OCI-LY7 (cell line): ENCODE results near the gene BFSP2. TPM values are rescaled to one million over a fixed set of nuclear protein-coding genes. Genes with fewer than 3 reads are reported as not detected.
"Not testable (repeated sequence)": the region's sequence is repeated elsewhere in the genome, so short reads cannot be mapped to it uniquely, and the experiment has no call there.

Source experiments
- BruUV-seq: library from RNA; stranded (reverse); fragments of 400-500 nt; replicated peaks from 2 replicates; lab custom pipeline; 2021; lab: Mats Ljungman, UMichigan
- CTCF ChIA-PET: fragments of 300-600 bp; sonication (Branson Sonifier 250); formaldehyde crosslinking; loops from one replicate; lab custom pipeline; 2022; ENCODE audit warnings: antibody characterized with exemption; ENCODE audit not compliant: unreplicated experiment; lab: Charles Lee
- POLR2A ChIA-PET: fragments of 300-600 bp; sonication (Branson Sonifier 250); formaldehyde crosslinking; loops from one replicate; lab custom pipeline; 2022; ENCODE audit warnings: antibody characterized with exemption; lab: Charles Lee
- DNase-seq: peaks from one replicate; pipeline ENCODE4 v3.0.0-alpha.2; 2015; ENCODE audit warnings: low spot score
- H2AFZ ChIP-seq: fragments of 200-600 bp; sonication (generic), shearing (Covaris generic); 2 replicates; pipeline ENCODE4 v1.6.1; 2014; ENCODE audit warnings: mild to moderate bottlenecking, antibody characterized with exemption, low read length, moderate library complexity
- H3K27ac ChIP-seq: fragments of 200-600 bp; sonication (generic); 2 replicates; pipeline ENCODE4 v1.5.1; 2014; ENCODE audit warnings: mixed run types, low read depth, mild to moderate bottlenecking, moderate library complexity, low read length, inconsistent platforms; ENCODE audit not compliant: poor library complexity, severe bottlenecking
- H3K36me3 ChIP-seq: fragments of 200-600 bp; sonication (generic); 2 replicates; pipeline ENCODE4 v1.6.1; 2014; ENCODE audit warnings: mild to moderate bottlenecking, antibody characterized with exemption, low read length, moderate library complexity, mixed read lengths; ENCODE audit not compliant: insufficient read depth
- H3K4me1 ChIP-seq: fragments of 200-600 bp; sonication (generic); 2 replicates; pipeline ENCODE4 v1.5.1; 2014; ENCODE audit warnings: mild to moderate bottlenecking, low read length; ENCODE audit not compliant: insufficient read depth, poor library complexity, severe bottlenecking
- H3K4me2 ChIP-seq: fragments of 200-600 bp; sonication (generic); 2 replicates; pipeline ENCODE4 v1.6.1; 2014; ENCODE audit warnings: mild to moderate bottlenecking, low read length
- H3K4me3 ChIP-seq: fragments of 200-600 bp; sonication (generic); 2 replicates; pipeline ENCODE4 v1.5.1; 2014; ENCODE audit warnings: mild to moderate bottlenecking, low read depth, low read length; ENCODE audit not compliant: poor library complexity, severe bottlenecking
- H3K79me2 ChIP-seq: fragments of 200-600 bp; sonication (generic); 2 replicates; pipeline ENCODE4 v1.6.1; 2016; ENCODE audit warnings: low read depth, mild to moderate bottlenecking, low read length, moderate library complexity, mixed read lengths; ENCODE audit not compliant: insufficient read depth
- H3K9me2 ChIP-seq: fragments of 200-600 bp; sonication (generic); 2 replicates; pipeline ENCODE4 v1.6.1; 2016; ENCODE audit warnings: mild to moderate bottlenecking, low read length, mixed read lengths; ENCODE audit not compliant: insufficient read depth
- H3K9me3 ChIP-seq: fragments of 200-600 bp; sonication (generic); 2 replicates; pipeline ENCODE4 v1.6.1; 2014; ENCODE audit warnings: mild to moderate bottlenecking, mixed run types, low read length, mixed read lengths
- H4K20me1 ChIP-seq: fragments of 200-600 bp; sonication (generic); 2 replicates; pipeline ENCODE4 v1.6.1; 2014; ENCODE audit warnings: mild to moderate bottlenecking, antibody characterized with exemption, low read length, moderate library complexity, mixed read lengths; ENCODE audit not compliant: insufficient read depth
- EZH2phosphoT487 ChIP-seq: fragments of 200-600 bp; sonication (generic); IDR thresholded peaks from 2 replicates; pipeline ENCODE4 v1.6.1; 2018; ENCODE audit warnings: low read depth, borderline replicate concordance, mild to moderate bottlenecking, mixed run types, antibody characterized with exemption, low read length, moderate library complexity, mixed read lengths
- intact Hi-C: fragments of 100-400 bp; cut with micrococcal nuclease; formaldehyde crosslinking; loops from one replicate; pipeline ENCODE4 v1.10.0; 2022; ENCODE audit not compliant: unreplicated experiment
- total RNA-seq, 2 experiments: library from RNA; depleted of rRNA in 1 of 2; stranded (reverse); fragments of >200 nt in 1 of 2; shearing (Covaris generic) in 1 of 2; gene quantifications; 2 replicates each; pipeline ENCODE4 v1.2.3, GENCODE V29; 2014 to 2022
- TF ChIP-seq, protein P1 (sequence below): fragments of 200-600 bp; sonication (generic); conservative IDR thresholded peaks from 2 replicates; pipeline ENCODE4 v1.5.1; 2014; ENCODE audit warnings: mild to moderate bottlenecking, antibody characterized with exemption, low read length, moderate library complexity, mixed read lengths

Gene BFSP2
- total RNA-seq, 2 experiments from 2014 or later = 11.7 to 25.1 TPM

DNA sequence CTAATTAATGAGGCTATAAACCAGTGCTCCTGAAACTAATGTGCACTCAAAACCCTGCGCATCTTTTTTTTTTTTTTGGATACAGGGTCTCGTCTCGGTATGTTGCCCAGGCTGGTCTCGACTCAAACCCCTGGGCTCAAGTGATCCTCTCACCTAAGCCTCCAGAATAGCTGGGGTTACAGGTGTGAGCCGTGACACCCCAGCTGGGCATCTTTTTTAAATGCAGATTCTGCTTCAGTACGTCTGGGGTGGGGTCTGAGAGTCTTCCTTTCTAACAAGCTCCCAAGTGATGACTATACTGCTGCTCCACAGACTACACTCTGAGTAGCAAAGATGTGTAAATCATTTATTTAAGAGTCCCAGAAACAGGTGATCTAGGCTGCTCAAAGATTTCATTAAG is 73.0 kb downstream of the BFSP2 start:
- Histone ChIP-seq H3K79me2 (peaks cover 24% of the 10 kb centered on the region; the same call in 1 of the 2 replicates), H3K9me2 (no peaks in the 10 kb centered on the region), H2AFZ (no peak overlapping the region), H3K9me3 (no peaks in the 10 kb centered on the region), H3K4me1 (peaks cover 98% of the 10 kb centered on the region), H3K4me3 (peak overlapping the region; percentile 3), H3K36me3 (0 out of 2 replicates have a peak, but pooled peaks cover 4% of the 10 kb centered on the region), H3K4me2 (peak overlapping the region; percentile 55), H4K20me1 (no peaks in the 10 kb centered on the region), H3K27ac (peak overlapping the region; percentile 54)
- intact Hi-C loops = no loop called here
- BruUV-seq = no TSS peak
- peak; percentile 81 for DNase-seq
- ChIA-PET CTCF (interaction anchor here (0.6 to 0.8 kb wide), 4 partner anchors 8 to 1039 kb away, joined by 3 read pairs; no protein-coding TSS in a partner anchor), POLR2A (interaction anchor here (0.7 to 12.3 kb wide), 17 partner anchors 6 to 279 kb away, joined by 3 to 196 read pairs (median 5); partner anchors contain the start of gene CDV3)
- TF ChIP-seq EZH2phosphoT487 = no peak
- TF ChIP-seq, protein P1, sequence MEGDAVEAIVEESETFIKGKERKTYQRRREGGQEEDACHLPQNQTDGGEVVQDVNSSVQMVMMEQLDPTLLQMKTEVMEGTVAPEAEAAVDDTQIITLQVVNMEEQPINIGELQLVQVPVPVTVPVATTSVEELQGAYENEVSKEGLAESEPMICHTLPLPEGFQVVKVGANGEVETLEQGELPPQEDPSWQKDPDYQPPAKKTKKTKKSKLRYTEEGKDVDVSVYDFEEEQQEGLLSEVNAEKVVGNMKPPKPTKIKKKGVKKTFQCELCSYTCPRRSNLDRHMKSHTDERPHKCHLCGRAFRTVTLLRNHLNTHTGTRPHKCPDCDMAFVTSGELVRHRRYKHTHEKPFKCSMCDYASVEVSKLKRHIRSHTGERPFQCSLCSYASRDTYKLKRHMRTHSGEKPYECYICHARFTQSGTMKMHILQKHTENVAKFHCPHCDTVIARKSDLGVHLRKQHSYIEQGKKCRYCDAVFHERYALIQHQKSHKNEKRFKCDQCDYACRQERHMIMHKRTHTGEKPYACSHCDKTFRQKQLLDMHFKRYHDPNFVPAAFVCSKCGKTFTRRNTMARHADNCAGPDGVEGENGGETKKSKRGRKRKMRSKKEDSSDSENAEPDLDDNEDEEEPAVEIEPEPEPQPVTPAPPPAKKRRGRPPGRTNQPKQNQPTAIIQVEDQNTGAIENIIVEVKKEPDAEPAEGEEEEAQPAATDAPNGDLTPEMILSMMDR = no peak

DNA sequence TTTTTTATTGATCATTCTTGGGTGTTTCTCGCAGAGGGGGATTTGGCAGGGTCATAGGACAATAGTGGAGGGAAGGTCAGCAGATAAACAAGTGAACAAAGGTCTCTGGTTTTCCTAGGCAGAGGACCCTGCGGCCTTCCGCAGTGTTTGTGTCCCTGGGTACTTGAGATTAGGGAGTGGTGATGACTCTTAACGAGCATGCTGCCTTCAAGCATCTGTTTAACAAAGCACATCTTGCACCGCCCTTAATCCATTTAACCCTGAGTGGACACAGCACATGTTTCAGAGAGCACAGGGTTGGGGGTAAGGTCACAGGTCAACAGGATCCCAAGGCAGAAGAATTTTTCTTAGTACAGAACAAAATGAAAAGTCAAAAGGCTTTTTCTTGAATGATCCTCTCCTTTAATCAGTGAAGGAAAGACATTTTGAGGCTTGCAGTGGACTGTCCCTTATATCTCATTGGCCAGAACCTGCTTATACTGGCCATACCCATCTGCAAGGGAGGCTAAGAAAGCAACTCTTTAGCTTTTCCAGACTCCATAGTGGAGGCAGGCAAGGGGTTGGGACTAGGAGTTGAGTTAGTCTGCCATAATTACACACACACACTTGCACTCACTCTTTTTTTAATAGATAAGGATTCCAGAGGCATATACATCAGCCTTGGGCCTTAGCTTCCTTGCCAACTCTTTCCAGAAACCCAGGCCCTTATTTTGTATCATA is 73.8 kb downstream of the BFSP2 start:
- H3K9me2 ChIP-seq, BruUV-seq, H3K36me3 ChIP-seq, H3K9me3 ChIP-seq, intact Hi-C loops, DNase-seq, H4K20me1 ChIP-seq, H2AFZ ChIP-seq: not testable (repeated sequence)
- peaks cover 21% of the 10 kb centered on the region; the same call in 1 of the 2 replicates for H3K79me2 ChIP-seq
- POLR2A ChIA-PET = interaction anchor here (0.7 to 12.3 kb wide), 18 partner anchors 7 to 279 kb away, joined by 3 to 196 read pairs (median 5); partner anchors contain the start of gene CDV3
- peak overlapping the region; percentile 98 for H3K27ac ChIP-seq
- peak overlapping the region; percentile 87 for H3K4me2 ChIP-seq
- H3K4me3 ChIP-seq = peak overlapping the region; percentile 53
- H3K4me1 ChIP-seq = peaks cover 98% of the 10 kb centered on the region
- CTCF ChIA-PET = interaction anchor here (0.7 to 1.7 kb wide), 2 partner anchors 17 to 1038 kb away, joined by 3 to 5 read pairs; no protein-coding TSS in a partner anchor

DNA sequence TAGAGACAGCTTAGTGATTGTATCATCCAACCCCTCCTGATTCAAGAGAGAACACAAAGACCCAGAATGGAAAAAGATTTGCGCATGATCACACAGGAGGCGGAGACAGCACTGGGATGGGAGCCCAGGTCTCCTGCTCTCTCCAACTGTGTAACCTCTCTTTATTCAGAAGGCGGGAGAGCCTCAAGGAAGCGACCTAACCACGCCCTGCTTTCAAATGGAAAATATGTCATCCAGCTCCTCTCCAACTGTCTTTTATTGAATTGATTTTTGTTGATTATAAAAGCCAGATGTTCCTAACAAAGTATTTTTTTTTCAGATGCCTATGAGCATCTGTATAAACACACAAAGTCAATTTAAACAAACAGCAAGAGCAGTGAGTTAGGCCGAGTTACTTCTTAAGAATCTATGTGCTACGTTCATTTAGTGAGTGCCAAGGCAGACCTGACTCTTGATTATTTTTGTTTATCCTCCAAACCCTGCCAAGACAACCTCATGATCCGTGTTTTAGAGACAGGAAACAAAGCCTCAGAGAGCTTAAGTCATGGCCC is 74.5 kb downstream of the BFSP2 start:
- POLR2A ChIA-PET = interaction anchor here (0.8 to 12.3 kb wide), 9 partner anchors 8 to 99 kb away, joined by 4 to 196 read pairs (median 7); partner anchors contain the start of gene CDV3
- Histone ChIP-seq H3K79me2 (peaks cover 23% of the 10 kb centered on the region; the same call in 1 of the 2 replicates), H3K36me3 (0 out of 2 replicates have a peak, but pooled peaks cover 4% of the 10 kb centered on the region), H3K4me1 (peaks cover 98% of the 10 kb centered on the region), H4K20me1 (no peaks in the 10 kb centered on the region), H3K9me2 (no peaks in the 10 kb centered on the region), H3K4me3 (peak overlapping the region; percentile 53), H3K4me2 (peak overlapping the region; percentile 87), H2AFZ (no peak overlapping the region), H3K9me3 (no peaks in the 10 kb centered on the region), H3K27ac (peak overlapping the region; percentile 98)
- CTCF ChIA-PET = interaction anchor here (0.9 to 1.7 kb wide), 2 partner anchors 17 to 26 kb away, joined by 3 to 5 read pairs; no protein-coding TSS in a partner anchor
- intact Hi-C loops = no loop called here
- BruUV-seq = no TSS peak
- no peak for DNase-seq
- no peak for TF ChIP-seq EZH2phosphoT487
- TF ChIP-seq, protein P1 = no peak
